Neural cell (in vitro differentiated cells): ENCODE results near the gene ANXA2. TPM values are rescaled to one million over a fixed set of nuclear protein-coding genes. Genes with fewer than 3 reads are reported as not detected.

ENCODE experiments used
- H2AFZ ChIP-seq: fragments of 200-600, 300-800 bp; sonication (generic), shearing (Covaris generic); 2 replicates; pipeline ENCODE4 v1.6.0; 2014; ENCODE audit warnings: low read depth, mild to moderate bottlenecking, antibody characterized with exemption, low read length, moderate library complexity
- H3F3A ChIP-seq: fragments of 200-600 bp; shearing (Covaris generic); 2 replicates; pipeline ENCODE4 v1.6.1; 2016; ENCODE audit warnings: mild to moderate bottlenecking, moderate library complexity, mixed read lengths, antibody characterized with exemption, low read length; ENCODE audit not compliant: insufficient read depth, poor library complexity, severe bottlenecking
- H3K27ac ChIP-seq: fragments of 200-600, 300-800 bp; sonication (generic), shearing (Covaris generic); 2 replicates; pipeline ENCODE4 v1.5.1; 2014; ENCODE audit warnings: mild to moderate bottlenecking, low read length, moderate library complexity
- H3K27me3 ChIP-seq: fragments of 300-800, 200-600 bp; sonication (generic), shearing (Covaris generic); 2 replicates; pipeline ENCODE4 v1.6.0; 2014; ENCODE audit warnings: mild to moderate bottlenecking, low read depth, low read length, moderate library complexity; ENCODE audit not compliant: insufficient read depth
- H3K36me3 ChIP-seq: fragments of 300-800, 200-600 bp; sonication (generic), shearing (Covaris generic); 2 replicates; pipeline ENCODE4 v1.5.1; 2014; ENCODE audit warnings: mild to moderate bottlenecking, antibody characterized with exemption, low read length, moderate library complexity; ENCODE audit not compliant: insufficient read depth
- H3K4me2 ChIP-seq: fragments of 300-800, 200-600 bp; sonication (generic), shearing (Covaris generic); 2 replicates; pipeline ENCODE4 v1.6.0; 2014; ENCODE audit warnings: mild to moderate bottlenecking, low read length
- H3K4me3 ChIP-seq: fragments of 300-800, 200-600 bp; sonication (generic), shearing (Covaris generic); 2 replicates; pipeline ENCODE4 v1.5.1; 2014; ENCODE audit warnings: mild to moderate bottlenecking, low read length, moderate library complexity
- H3K79me2 ChIP-seq: fragments of 200-600 bp; shearing (Covaris generic); replicated peaks from 2 replicates; pipeline ENCODE4 v1.6.0; 2014; ENCODE audit warnings: mild to moderate bottlenecking, low read length, moderate library complexity; ENCODE audit not compliant: insufficient read depth
- H3K9ac ChIP-seq: fragments of 300-800, 200-600 bp; sonication (generic), shearing (Covaris generic); 2 replicates; pipeline ENCODE4 v1.6.1; 2016; ENCODE audit warnings: mild to moderate bottlenecking, low read length, mixed read lengths
- H3K9me2 ChIP-seq: fragments of 200-600 bp; shearing (Covaris generic); 2 replicates; pipeline ENCODE4 v1.6.1; 2016; ENCODE audit warnings: mild to moderate bottlenecking, low read length, mixed read lengths; ENCODE audit not compliant: insufficient read depth
- H3K9me3 ChIP-seq: fragments of 200-600, 300-800 bp; sonication (generic), shearing (Covaris generic); 2 replicates; pipeline ENCODE4 v1.6.1; 2016; ENCODE audit warnings: mild to moderate bottlenecking, mixed run types, low read length, moderate library complexity, mixed read lengths
- H4K20me1 ChIP-seq: fragments of 200-600 bp; shearing (Covaris generic); 2 replicates; pipeline ENCODE4 v1.6.1; 2016; ENCODE audit warnings: mild to moderate bottlenecking, mixed run types; ENCODE audit not compliant: insufficient read depth
- CTCF ChIP-seq: fragments of 450-650 bp; IDR thresholded peaks from 2 replicates; pipeline ENCODE4 v1.5.1; 2014; ENCODE audit warnings: antibody characterized with exemption, mild to moderate bottlenecking, moderate library complexity; ENCODE audit not compliant: poor library complexity, severe bottlenecking
- EP300 ChIP-seq: fragments of 450-650 bp; conservative IDR thresholded peaks from 2 replicates; pipeline ENCODE4 v1.6.1; 2014; ENCODE audit warnings: antibody characterized with exemption, mild to moderate bottlenecking, moderate library complexity; ENCODE audit not compliant: poor library complexity, severe bottlenecking
- EZH2 ChIP-seq: fragments of 200-600, 300-800 bp; shearing (Covaris generic), sonication (generic); IDR thresholded peaks from 2 replicates; pipeline ENCODE4 v1.6.1; 2014; ENCODE audit warnings: antibody characterized with exemption, low read length, borderline replicate concordance, mild to moderate bottlenecking; ENCODE audit not compliant: insufficient read depth, poor library complexity, severe bottlenecking
- MXI1 ChIP-seq: fragments of 450-650 bp; conservative IDR thresholded peaks from 2 replicates; pipeline ENCODE4 v1.6.1; 2014; ENCODE audit warnings: antibody characterized with exemption, mild to moderate bottlenecking; ENCODE audit not compliant: poor library complexity, severe bottlenecking
- POLR2AphosphoS5 ChIP-seq: IDR thresholded peaks from 2 replicates; pipeline ENCODE4 v1.6.1; 2012
- RAD21 ChIP-seq: fragments of 450-650 bp; conservative IDR thresholded peaks from 2 replicates; pipeline ENCODE4 v1.6.1; 2014; ENCODE audit warnings: antibody characterized with exemption, mild to moderate bottlenecking, moderate library complexity
- REST ChIP-seq: IDR thresholded peaks from 2 replicates; pipeline ENCODE4 v1.6.1; 2012; ENCODE audit warnings: borderline replicate concordance
- SMC3 ChIP-seq: fragments of 450-650 bp; conservative IDR thresholded peaks from 2 replicates; pipeline ENCODE4 v1.6.1; 2014; ENCODE audit warnings: antibody characterized with exemption, mild to moderate bottlenecking, moderate library complexity; ENCODE audit not compliant: poor library complexity
- TAF1 ChIP-seq: IDR thresholded peaks from 2 replicates; pipeline ENCODE4 v1.6.1; 2012; ENCODE audit warnings: low read depth
- polyA plus RNA-seq: library from polyadenylated mRNA; depleted of rRNA; stranded (reverse); fragments of >200 nt; gene quantifications from 2 replicates; pipeline ENCODE4 v1.2.3, GENCODE V29; 2014

Gene ANXA2
- polyA plus RNA-seq, 1 donor from 2014 or later: 6.2 TPM

GRCh38 chr15:60376677-60377095 lies 21.1 kb downstream of the ANXA2 start:
- Histone ChIP-seq H3F3A (no peaks in the 10 kb centered on the region), H2AFZ (no peak overlapping the region), H3K27me3 (no peaks in the 10 kb centered on the region), H3K9ac (no peak overlapping the region), H3K27ac (no peak overlapping the region), H3K79me2 (no peaks in the 10 kb centered on the region), H3K9me3 (no peaks in the 10 kb centered on the region), H3K36me3 (no peaks in the 10 kb centered on the region), H3K9me2 (no peaks in the 10 kb centered on the region), H3K4me2 (no peak overlapping the region), H3K4me3 (no peak overlapping the region), H4K20me1 (no peaks in the 10 kb centered on the region)
- TF ChIP-seq MXI1 (no peak), CTCF (no peak), EZH2 (no peak), REST (no peak), EP300 (no peak), TAF1 (no peak), POLR2AphosphoS5 (no peak), SMC3 (no peak), RAD21 (no peak)

GRCh38 chr15:60375306-60375705 lies 22.5 kb downstream of the ANXA2 start:
- H3K9ac ChIP-seq: no peak overlapping the region
- H3K27ac ChIP-seq: no peak overlapping the region
- no peak for TF ChIP-seq MXI1

GRCh38 chr15:60374628-60375081 lies 23.1 kb downstream of the ANXA2 start:
- TF ChIP-seq CTCF (no peak), SMC3 (no peak), EZH2 (no peak), TAF1 (no peak), REST (no peak), RAD21 (no peak), POLR2AphosphoS5 (no peak)
- Histone ChIP-seq H3K79me2 (no peaks in the 10 kb centered on the region), H3K36me3 (no peaks in the 10 kb centered on the region), H3K9me3 (no peaks in the 10 kb centered on the region), H3K27ac (no peak overlapping the region), H4K20me1 (no peaks in the 10 kb centered on the region), H3F3A (no peaks in the 10 kb centered on the region), H3K4me2 (no peak overlapping the region), H3K9me2 (no peaks in the 10 kb centered on the region), H2AFZ (no peak overlapping the region), H3K27me3 (no peaks in the 10 kb centered on the region), H3K4me3 (no peak overlapping the region), H3K9ac (no peak overlapping the region)

More at GRCh38 chr15:60375306-60375705, 22.5 kb downstream of the ANXA2 start:
- H3K9me3 ChIP-seq: no peaks in the 10 kb centered on the region
- no peaks in the 10 kb centered on the region for H3K27me3 ChIP-seq
- no peaks in the 10 kb centered on the region for H3F3A ChIP-seq
- no peaks in the 10 kb centered on the region for H3K36me3 ChIP-seq
- H3K9me2 ChIP-seq: no peaks in the 10 kb centered on the region
- H4K20me1 ChIP-seq: no peaks in the 10 kb centered on the region
- no peak overlapping the region for H3K4me2 ChIP-seq
- no peak overlapping the region for H3K4me3 ChIP-seq
- no peak overlapping the region for H2AFZ ChIP-seq
- H3K79me2 ChIP-seq: no peaks in the 10 kb centered on the region
